ENCODE results near the gene CELF2. TPM values are rescaled to one million over a fixed set of nuclear protein-coding genes. Genes with fewer than 3 reads are reported as not detected.

The CELF2 gene
- total RNA-seq, 1 experiment from 2014 or later: not detected

DNA sequence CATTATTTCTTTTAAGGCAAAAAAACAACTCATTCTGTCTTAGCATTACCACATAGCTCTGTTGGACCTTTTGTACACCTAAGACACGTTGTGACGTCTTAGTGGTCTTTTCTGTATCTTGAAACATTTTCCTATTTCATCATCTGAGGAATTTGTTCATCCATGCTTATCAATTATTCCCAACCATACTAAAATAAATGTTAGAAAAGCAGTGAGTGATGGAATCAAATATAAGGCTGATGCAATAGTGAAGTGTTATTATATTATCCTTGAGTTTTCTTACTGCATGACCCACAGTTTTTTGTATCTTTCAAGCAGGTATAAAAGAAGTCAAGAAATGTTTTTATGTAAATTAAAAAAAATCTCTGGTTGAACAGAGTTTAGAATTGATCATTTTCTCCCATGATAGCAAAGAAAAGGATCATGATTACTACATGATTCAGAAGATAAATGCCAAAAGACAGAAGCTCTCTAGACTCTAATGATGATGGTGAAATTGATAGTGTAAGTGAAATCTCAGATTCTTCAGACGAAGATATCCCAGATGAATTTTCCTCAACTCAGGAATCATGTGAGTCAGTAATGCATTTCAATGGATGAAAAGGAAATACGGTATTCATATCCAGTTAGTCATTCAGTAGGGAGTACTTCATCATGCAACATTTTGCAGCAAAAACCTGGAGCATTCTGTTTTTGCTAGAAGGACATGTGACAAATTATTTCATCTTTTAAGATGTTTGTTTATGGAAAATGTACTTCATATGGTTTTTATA lies 51.4 kb downstream of the CELF2 start:
- Histone ChIP-seq H3K27ac (no peak overlapping the region), H3K4me1 (replicated peaks) (no peaks in the 10 kb centered on the region), H3K9me3 (replicated peaks) (no peaks in the 10 kb centered on the region), H3K27me3 (replicated peaks) (no peaks in the 10 kb centered on the region), H3K36me3 (no peaks in the 10 kb centered on the region), H3K4me3 (no peak overlapping the region)
- DNase-seq (ENCODE audit: low read depth in 1 of 2, low spot score in 2 of 2): no peak

- H3K4me3 ChIP-seq: no peak overlapping the region
- H3K27ac ChIP-seq: no peak overlapping the region
- no peak for DNase-seq (ENCODE audit: low read depth in 1 of 2, low spot score in 2 of 2)
- H3K4me1 ChIP-seq (replicated peaks): no peaks in the 10 kb centered on the region
- H3K27me3 ChIP-seq (replicated peaks): no peaks in the 10 kb centered on the region
- no peaks in the 10 kb centered on the region for H3K36me3 ChIP-seq
- no peaks in the 10 kb centered on the region for H3K9me3 ChIP-seq (replicated peaks)
Observed at GRCh38 chr10:11073410-11073809, 55.7 kb downstream of the CELF2 start.

- Histone ChIP-seq H3K27ac (no peak overlapping the region), H3K4me1 (replicated peaks) (no peaks in the 10 kb centered on the region), H3K36me3 (no peaks in the 10 kb centered on the region), H3K9me3 (replicated peaks) (no peaks in the 10 kb centered on the region), H3K4me3 (no peak overlapping the region), H3K27me3 (replicated peaks) (no peaks in the 10 kb centered on the region)
- DNase-seq (ENCODE audit: low read depth in 1 of 2, low spot score in 2 of 2): no peak
Observed at GRCh38 chr10:11074536-11075267, 57.0 kb downstream of the CELF2 start.

- H3K36me3 ChIP-seq: no peaks in the 10 kb centered on the region
- no peaks in the 10 kb centered on the region for H3K4me1 ChIP-seq (replicated peaks)
- no peak overlapping the region for H3K27ac ChIP-seq
- no peaks in the 10 kb centered on the region for H3K9me3 ChIP-seq (replicated peaks)
- no peak overlapping the region for H3K4me3 ChIP-seq
- no peak for DNase-seq (ENCODE audit: low read depth in 1 of 2, low spot score in 2 of 2)
- H3K27me3 ChIP-seq (replicated peaks): no peaks in the 10 kb centered on the region
Observed at GRCh38 chr10:11076221-11076620, 58.5 kb downstream of the CELF2 start.

- Histone ChIP-seq H3K27me3 (replicated peaks) (no peaks in the 10 kb centered on the region), H3K36me3 (no peaks in the 10 kb centered on the region), H3K9me3 (replicated peaks) (no peaks in the 10 kb centered on the region), H3K4me1 (replicated peaks) (no peaks in the 10 kb centered on the region), H3K4me3 (no peak overlapping the region), H3K27ac (no peak overlapping the region)
- no peak for DNase-seq (ENCODE audit: low read depth in 1 of 2, low spot score in 2 of 2)
Observed at GRCh38 chr10:11080564-11080984, 62.9 kb downstream of the CELF2 start.

DNA sequence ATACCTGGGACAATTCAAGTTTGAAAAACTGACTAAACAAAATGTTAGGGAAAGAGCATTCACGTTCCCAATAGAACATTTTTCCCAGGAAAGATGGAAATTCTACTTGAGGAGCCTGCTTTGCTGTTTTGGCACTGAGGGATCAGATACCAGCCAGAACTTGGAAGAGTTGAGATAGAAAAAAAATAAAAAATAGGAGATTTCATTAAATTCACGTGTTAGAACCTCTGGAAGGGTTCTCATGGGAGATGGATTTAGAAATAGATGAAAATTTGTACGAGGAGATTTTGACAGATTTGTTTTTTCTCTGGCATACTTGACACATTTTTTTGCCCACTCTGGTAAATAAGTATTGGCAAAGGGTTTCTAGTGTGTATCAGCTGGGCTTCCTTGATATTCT lies 63.7 kb downstream of the CELF2 start:
- Histone ChIP-seq H3K27me3 (replicated peaks) (no peaks in the 10 kb centered on the region), H3K9me3 (replicated peaks) (no peaks in the 10 kb centered on the region), H3K36me3 (no peaks in the 10 kb centered on the region), H3K27ac (no peak overlapping the region), H3K4me3 (no peak overlapping the region), H3K4me1 (replicated peaks) (no peaks in the 10 kb centered on the region)
- DNase-seq (ENCODE audit: low read depth in 1 of 2, low spot score in 2 of 2): no peak

DNA sequence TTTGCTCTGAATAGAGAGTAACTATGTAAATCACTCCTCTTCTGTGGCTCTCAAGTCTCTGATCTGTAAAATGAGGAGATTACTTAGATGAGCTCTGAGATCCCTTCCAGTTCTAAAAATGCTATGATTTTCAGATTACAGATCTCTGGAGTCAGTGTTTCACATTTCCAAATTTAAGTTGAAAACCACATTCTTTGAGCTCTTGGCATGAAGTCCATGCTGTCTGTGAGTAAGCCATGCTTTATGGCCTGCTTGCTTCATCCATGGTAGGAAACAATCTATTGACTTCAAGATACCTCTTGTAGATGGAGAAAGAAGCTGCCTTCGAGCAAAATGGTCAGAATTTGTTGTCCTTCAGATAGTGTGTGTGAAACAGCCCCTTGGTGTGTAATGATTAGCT lies 64.9 kb downstream of the CELF2 start:
- no peak for DNase-seq (ENCODE audit: low read depth in 1 of 2, low spot score in 2 of 2)
- no peak overlapping the region for H3K27ac ChIP-seq

GRCh38 chr10:11083051-11083450 lies 65.4 kb downstream of the CELF2 start:
- Histone ChIP-seq H3K27ac (no peak overlapping the region), H3K27me3 (replicated peaks) (no peaks in the 10 kb centered on the region), H3K9me3 (replicated peaks) (no peaks in the 10 kb centered on the region)

More for the DNA sequence above, 64.9 kb downstream of the CELF2 start:
- Histone ChIP-seq H3K4me3 (no peak overlapping the region), H3K36me3 (no peaks in the 10 kb centered on the region), H3K4me1 (replicated peaks) (no peaks in the 10 kb centered on the region), H3K27me3 (replicated peaks) (no peaks in the 10 kb centered on the region), H3K9me3 (replicated peaks) (no peaks in the 10 kb centered on the region)

DNA sequence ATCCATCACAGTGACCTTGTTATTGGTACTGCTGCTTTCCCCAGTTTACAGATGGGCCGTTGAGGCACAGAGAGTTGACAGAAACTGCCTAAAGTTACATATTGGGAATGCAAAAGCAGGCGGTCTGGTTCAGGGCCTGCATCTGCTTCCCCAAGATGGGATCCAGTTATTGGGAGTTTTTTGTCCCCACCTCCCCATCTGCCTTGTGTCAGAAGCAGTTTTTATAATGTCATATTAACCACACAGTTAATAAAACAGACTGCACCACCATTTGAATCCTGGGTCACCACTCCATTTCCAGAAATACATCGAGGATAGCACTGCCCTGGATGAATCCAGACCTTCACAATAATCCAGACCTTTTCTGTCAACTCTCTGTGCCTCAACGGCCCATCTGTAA lies 67.9 kb downstream of the CELF2 start:
- no peaks in the 10 kb centered on the region for H3K27me3 ChIP-seq (replicated peaks)
- no peaks in the 10 kb centered on the region for H3K9me3 ChIP-seq (replicated peaks)
- DNase-seq (ENCODE audit: low read depth in 1 of 2, low spot score in 2 of 2): no peak
- H3K36me3 ChIP-seq: no peaks in the 10 kb centered on the region
- H3K27ac ChIP-seq: no peak overlapping the region
- H3K4me1 ChIP-seq (replicated peaks): no peaks in the 10 kb centered on the region
- H3K4me3 ChIP-seq: no peak overlapping the region

More at GRCh38 chr10:11083051-11083450, 65.4 kb downstream of the CELF2 start:
- no peaks in the 10 kb centered on the region for H3K36me3 ChIP-seq
- no peaks in the 10 kb centered on the region for H3K4me1 ChIP-seq (replicated peaks)
- H3K4me3 ChIP-seq: no peak overlapping the region
- DNase-seq (ENCODE audit: low read depth in 1 of 2, low spot score in 2 of 2): no peak

DNA sequence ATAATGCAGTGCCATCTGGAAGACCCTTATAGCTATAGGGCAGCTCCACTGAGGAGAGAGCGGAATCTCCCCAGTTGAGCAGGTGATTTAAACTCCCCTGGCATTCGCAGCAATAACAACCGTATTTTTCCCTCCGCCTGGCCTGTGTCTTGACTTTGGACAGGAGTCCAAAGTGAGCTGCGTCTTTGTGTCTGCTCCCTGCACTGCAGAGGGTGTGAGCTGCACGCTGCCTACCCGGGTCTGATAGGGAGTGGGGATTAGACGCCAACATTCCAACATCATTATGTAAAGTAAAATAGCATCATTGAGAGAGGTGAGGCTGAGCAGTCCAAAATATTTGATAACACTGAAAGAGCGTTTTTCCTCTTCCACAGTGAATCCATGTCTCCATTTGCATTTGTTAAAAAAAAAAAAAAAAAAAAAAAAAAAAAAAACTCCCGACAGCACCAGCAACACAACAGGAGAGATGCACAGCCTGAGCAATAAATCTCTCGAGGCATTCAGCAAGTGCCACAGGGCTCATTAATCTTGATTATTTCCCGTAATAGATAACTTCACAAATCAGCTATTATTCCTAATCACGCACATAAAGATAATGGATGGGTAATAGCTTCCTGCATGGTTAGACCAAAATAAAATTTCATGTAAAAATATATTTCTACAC lies 68.6 kb downstream of the CELF2 start:
- H3K27me3 ChIP-seq (replicated peaks): no peaks in the 10 kb centered on the region
- no peaks in the 10 kb centered on the region for H3K4me1 ChIP-seq (replicated peaks)
- no peak overlapping the region for H3K4me3 ChIP-seq
- no peaks in the 10 kb centered on the region for H3K36me3 ChIP-seq
- H3K27ac ChIP-seq: no peak overlapping the region
- DNase-seq (ENCODE audit: low read depth in 1 of 2, low spot score in 2 of 2): no peak
- H3K9me3 ChIP-seq (replicated peaks): no peaks in the 10 kb centered on the region

- Histone ChIP-seq H3K9me3 (replicated peaks) (no peaks in the 10 kb centered on the region), H3K27ac (no peak overlapping the region), H3K4me3 (no peak overlapping the region), H3K4me1 (replicated peaks) (no peaks in the 10 kb centered on the region), H3K36me3 (no peaks in the 10 kb centered on the region), H3K27me3 (replicated peaks) (no peaks in the 10 kb centered on the region)
- DNase-seq (ENCODE audit: low read depth in 1 of 2, low spot score in 2 of 2): no peak
Observed at GRCh38 chr10:11087372-11087771, 69.7 kb downstream of the CELF2 start.

GRCh38 chr10:11088709-11089108 lies 71.0 kb downstream of the CELF2 start:
- Histone ChIP-seq H3K4me1 (replicated peaks) (no peaks in the 10 kb centered on the region), H3K27me3 (replicated peaks) (no peaks in the 10 kb centered on the region), H3K36me3 (no peaks in the 10 kb centered on the region), H3K4me3 (no peak overlapping the region), H3K27ac (no peak overlapping the region), H3K9me3 (replicated peaks) (no peaks in the 10 kb centered on the region)
- DNase-seq (ENCODE audit: low read depth in 1 of 2, low spot score in 2 of 2): no peak

- Histone ChIP-seq H3K4me3 (no peak overlapping the region), H3K36me3 (no peaks in the 10 kb centered on the region), H3K9me3 (replicated peaks) (no peaks in the 10 kb centered on the region), H3K27ac (no peak overlapping the region), H3K27me3 (replicated peaks) (no peaks in the 10 kb centered on the region), H3K4me1 (replicated peaks) (no peaks in the 10 kb centered on the region)
- DNase-seq (ENCODE audit: low read depth in 1 of 2, low spot score in 2 of 2): no peak
Observed at GRCh38 chr10:11089272-11089671, 71.6 kb downstream of the CELF2 start.

GRCh38 chr10:11091517-11092102 lies 73.9 kb downstream of the CELF2 start:
- Histone ChIP-seq H3K9me3 (replicated peaks) (no peaks in the 10 kb centered on the region), H3K4me3 (no peak overlapping the region), H3K4me1 (replicated peaks) (no peaks in the 10 kb centered on the region), H3K36me3 (no peaks in the 10 kb centered on the region), H3K27me3 (replicated peaks) (no peaks in the 10 kb centered on the region), H3K27ac (no peak overlapping the region)
- DNase-seq (ENCODE audit: low read depth in 1 of 2, low spot score in 2 of 2): no peak
